Transverse colon (tissue), 4 donors: ENCODE measurements around the gene MATR3. TPM values are rescaled to one million over a fixed set of nuclear protein-coding genes. Genes with fewer than 3 reads are reported as not detected.
"Not testable (repeated sequence)": the region's sequence is repeated elsewhere in the genome, so short reads cannot be mapped to it uniquely, and the experiment has no call there.

ENCODE experiments used
- DNase-seq: peaks from one replicate; pipeline ENCODE4 v3.0.0-alpha.2; 2019
- H3K27ac ChIP-seq, 4 donors: fragments of 200-600 bp; sonication (generic); 2 replicates each; pipeline ENCODE4 v1.5.1; 2016 to 2018; ENCODE audit warnings: inconsistent platforms in 4 of 4
- H3K27me3 ChIP-seq: fragments of 200-600 bp; sonication (generic); 2 replicates; pipeline ENCODE4 v1.5.1; 2017; ENCODE audit warnings: inconsistent platforms
- H3K36me3 ChIP-seq, 4 donors: fragments of 200-600 bp; sonication (generic); 2 replicates each; pipeline ENCODE4 v1.5.1; 2017 to 2019; ENCODE audit warnings: inconsistent platforms in 4 of 4
- H3K4me1 ChIP-seq, 4 donors: fragments of 200-600 bp; sonication (generic); 2 replicates each; pipeline ENCODE4 v1.5.1; 2017 to 2020; ENCODE audit warnings: inconsistent platforms in 4 of 4
- H3K4me3 ChIP-seq, 4 donors: fragments of 200-600 bp; sonication (generic); 1 replicate in 1 of 4; 2 replicates in 3 of 4; pipeline versions ENCODE4 v1.5.1 to v1.6.1; 2017 to 2019; ENCODE audit warnings: inconsistent platforms in 4 of 4
- H3K9me3 ChIP-seq, 2 donors: fragments of 200-600 bp; sonication (generic); 2 replicates each; pipeline ENCODE4 v1.5.1; 2017 to 2019; ENCODE audit warnings: inconsistent platforms in 2 of 2
- EP300 ChIP-seq: sonication (generic); formaldehyde crosslinking; IDR thresholded peaks from one replicate; pipeline ENCODE4 v1.6.1; 2017; ENCODE audit warnings: antibody characterized with exemption, low read depth
- POLR2A ChIP-seq: fragments of 450-650 bp; IDR thresholded peaks from one replicate; pipeline ENCODE4 v1.6.1; 2016; ENCODE audit warnings: antibody characterized with exemption, mild to moderate bottlenecking, moderate library complexity
- POLR2AphosphoS5 ChIP-seq, 3 donors: sonication (generic); formaldehyde crosslinking; IDR thresholded peaks; one replicate each; pipeline ENCODE4 v1.6.1; 2016; ENCODE audit warnings: antibody characterized with exemption in 3 of 3
- WGBS, 2 donors: methylation state at CpG; one replicate each; pipeline ENCODE4 v1.1.5; 2018; ENCODE audit warnings: low coverage in 1 of 2; 5-methylcytosine and 5-hydroxymethylcytosine counted together
- in situ Hi-C, 4 donors: fragments of 200-750 bp; cut with MboI; loops; one replicate each; pipeline versions ENCODE4 v1.15.0 to v1.15.1; 2017; ENCODE audit warnings: low sequenced_read_pairs in 3 of 4, low pct_ligation_motif_present in 1 of 4, low pct_unique_long_range_greater_than_20kb in 1 of 4
- intact Hi-C: fragments of 100-400 bp; cut with DNase I; formaldehyde crosslinking; loops from one replicate; pipeline ENCODE4 v1.15.1; 2023; ENCODE audit warnings: low total_unique reads
- total RNA-seq, 4 donors: library from RNA; depleted of rRNA; stranded (reverse); fragments of >200 nt; gene quantifications; one replicate each; pipeline ENCODE4 v1.1.0, GENCODE V29; 2016
- TF ChIP-seq, protein P1 (sequence below), 5 experiments: fragments of 200-600 bp in 3 of 5; fragments of 450-650 bp in 2 of 5; sonication (generic) in 3 of 5; IDR thresholded peaks; 1 replicate in 2 of 5; 2 replicates in 3 of 5; pipeline ENCODE4 v1.5.1; 2016 to 2017; ENCODE audit warnings: antibody characterized with exemption in 5 of 5, inconsistent platforms in 3 of 5, mild to moderate bottlenecking in 2 of 5, moderate library complexity in 1 of 5

The MATR3 gene
- total RNA-seq, 4 donors from 2014 or later, result 97.3 to 190 (median 134) TPM

DNA sequence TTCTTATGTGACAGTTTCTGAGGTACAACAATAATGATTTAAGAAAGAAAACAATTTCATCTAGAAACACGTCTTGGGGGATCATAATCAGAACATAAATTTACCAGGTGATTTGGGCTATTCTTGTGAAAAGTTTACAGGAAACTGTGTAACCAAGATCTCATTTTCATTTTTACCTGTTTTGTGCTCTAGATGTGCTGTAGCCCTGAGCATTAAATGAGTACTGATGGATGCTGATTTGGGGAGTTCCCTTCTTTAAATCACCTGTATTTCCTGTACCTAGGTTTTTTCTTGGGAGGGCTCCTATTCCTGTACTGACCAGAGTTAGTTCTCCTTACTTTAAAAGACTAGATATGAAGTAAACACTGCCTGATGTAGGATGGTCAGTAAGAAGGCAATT lies 12.7 kb downstream of the MATR3 start:
- in situ Hi-C loops (no loop called here), intact Hi-C loops (no loop called here)
- peaks cover 11 to 100% (median 56%) of the 10 kb centered on the region in 4 donors for H3K4me1 ChIP-seq

GRCh38 chr5:139306628-139307379 lies 13.3 kb downstream of the MATR3 start:
- 56 to 57% methylated on average over 3 of the region's 3 CpGs for WGBS, 2 donors
- intact Hi-C loops, result no loop called here

More for the DNA sequence above, 12.7 kb downstream of the MATR3 start:
- no peak for DNase-seq
- Histone ChIP-seq H3K4me3 (no peak overlapping the region), H3K9me3 (no peaks in the 10 kb centered on the region), H3K27me3 (no peaks in the 10 kb centered on the region), H3K27ac (no peak overlapping the region), H3K36me3 (no peaks in the 10 kb centered on the region)
- TF ChIP-seq POLR2A, result no peak
- no peak for TF ChIP-seq EP300
- TF ChIP-seq POLR2AphosphoS5 (IDR thresholded peaks at IDR 0.05), result no peak
- WGBS, 2 donors, result 7 to 24% methylated on average over 1 of the region's 1 CpG

GRCh38 chr5:139308797-139309196 lies 15.3 kb downstream of the MATR3 start:
- TF ChIP-seq EP300, result no peak
- TF ChIP-seq POLR2AphosphoS5 (IDR thresholded peaks at IDR 0.05), result no peak
- TF ChIP-seq, protein P1, sequence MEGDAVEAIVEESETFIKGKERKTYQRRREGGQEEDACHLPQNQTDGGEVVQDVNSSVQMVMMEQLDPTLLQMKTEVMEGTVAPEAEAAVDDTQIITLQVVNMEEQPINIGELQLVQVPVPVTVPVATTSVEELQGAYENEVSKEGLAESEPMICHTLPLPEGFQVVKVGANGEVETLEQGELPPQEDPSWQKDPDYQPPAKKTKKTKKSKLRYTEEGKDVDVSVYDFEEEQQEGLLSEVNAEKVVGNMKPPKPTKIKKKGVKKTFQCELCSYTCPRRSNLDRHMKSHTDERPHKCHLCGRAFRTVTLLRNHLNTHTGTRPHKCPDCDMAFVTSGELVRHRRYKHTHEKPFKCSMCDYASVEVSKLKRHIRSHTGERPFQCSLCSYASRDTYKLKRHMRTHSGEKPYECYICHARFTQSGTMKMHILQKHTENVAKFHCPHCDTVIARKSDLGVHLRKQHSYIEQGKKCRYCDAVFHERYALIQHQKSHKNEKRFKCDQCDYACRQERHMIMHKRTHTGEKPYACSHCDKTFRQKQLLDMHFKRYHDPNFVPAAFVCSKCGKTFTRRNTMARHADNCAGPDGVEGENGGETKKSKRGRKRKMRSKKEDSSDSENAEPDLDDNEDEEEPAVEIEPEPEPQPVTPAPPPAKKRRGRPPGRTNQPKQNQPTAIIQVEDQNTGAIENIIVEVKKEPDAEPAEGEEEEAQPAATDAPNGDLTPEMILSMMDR (IDR thresholded peaks at IDR 0.05), result no peak
- TF ChIP-seq POLR2A, result no peak
- H3K27ac ChIP-seq, result no peak overlapping the region
- H3K36me3 ChIP-seq, result no peaks in the 10 kb centered on the region
- in situ Hi-C loops, result no loop called here
- H3K9me3 ChIP-seq, result no peaks in the 10 kb centered on the region
- H3K4me1 ChIP-seq, result peaks cover 11 to 98% (median 52%) of the 10 kb centered on the region in 4 donors
- no peak overlapping the region for H3K4me3 ChIP-seq
- intact Hi-C loops, result no loop called here
- DNase-seq, result no peak
- H3K27me3 ChIP-seq, result no peaks in the 10 kb centered on the region

More at GRCh38 chr5:139306628-139307379, 13.3 kb downstream of the MATR3 start:
- DNase-seq, result no peak
- no peaks in the 10 kb centered on the region for H3K36me3 ChIP-seq
- H3K9me3 ChIP-seq, result no peaks in the 10 kb centered on the region
- no peak overlapping the region for H3K4me3 ChIP-seq
- TF ChIP-seq, protein P1 (IDR thresholded peaks at IDR 0.05), result no peak
- TF ChIP-seq POLR2AphosphoS5 (IDR thresholded peaks at IDR 0.05) (no peak), POLR2A (no peak), EP300 (no peak)
- in situ Hi-C loops, result no loop called here
- peaks cover 11 to 98% (median 55%) of the 10 kb centered on the region in 4 donors for H3K4me1 ChIP-seq
- no peak overlapping the region for H3K27ac ChIP-seq
- no peaks in the 10 kb centered on the region for H3K27me3 ChIP-seq

DNA sequence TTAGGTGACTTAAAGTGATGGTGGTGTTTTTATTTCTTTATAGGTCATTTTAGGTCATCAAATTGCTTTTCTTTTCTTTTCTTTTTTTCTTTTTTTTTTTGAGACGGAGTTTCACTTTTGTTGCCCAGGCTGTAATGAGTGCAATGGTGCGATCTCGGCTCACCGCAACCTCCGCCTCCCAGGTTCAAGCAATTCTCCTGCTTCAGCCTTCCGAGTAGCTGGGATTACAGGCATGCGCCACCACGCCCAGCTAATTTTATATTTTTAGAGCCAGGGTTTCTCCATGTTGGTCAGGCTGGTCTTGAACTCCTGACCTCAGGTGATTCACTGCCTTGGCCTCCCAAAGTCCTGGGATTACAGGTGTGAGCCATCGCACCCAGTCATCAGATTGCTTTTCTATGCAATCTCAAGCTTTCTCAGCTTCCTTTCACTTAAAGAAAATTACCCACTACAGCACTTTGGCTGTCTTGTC lies 17.2 kb downstream of the MATR3 start:
- intact Hi-C loops, in situ Hi-C loops, H3K4me3 ChIP-seq, H3K9me3 ChIP-seq, H3K27me3 ChIP-seq, H3K36me3 ChIP-seq: not testable (repeated sequence)
- peak; percentile 29 for DNase-seq
- WGBS, 2 donors, result 71 to 82% methylated on average over 1 to 9 of the region's 9 CpGs
- Histone ChIP-seq H3K4me1 (peaks cover 0 to 91% (median 40%) of the 10 kb centered on the region in 4 donors), H3K27ac (peak overlapping the region in 1 of 4 donors; percentile 15)

GRCh38 chr5:139312075-139312474 lies 18.5 kb downstream of the MATR3 start:
- TF ChIP-seq POLR2A (no peak), POLR2AphosphoS5 (IDR thresholded peaks at IDR 0.05) (no peak), EP300 (no peak)
- TF ChIP-seq, protein P1 (IDR thresholded peaks at IDR 0.05), result no peak
- no peaks in the 10 kb centered on the region for H3K27me3 ChIP-seq
- intact Hi-C loops, result no loop called here
- DNase-seq, result no peak
- H3K9me3 ChIP-seq, result no peaks in the 10 kb centered on the region
- 82 to 84% methylated on average over 6 to 9 of the region's 9 CpGs for whole genome bisulfite sequencing, 2 donors
- no peak overlapping the region for H3K27ac ChIP-seq
- H3K4me3 ChIP-seq, result no peak overlapping the region
- in situ Hi-C loops, result no loop called here
- H3K36me3 ChIP-seq, result peaks cover 0 to 21% (median 5%) of the 10 kb centered on the region in 4 donors
- peaks cover 0 to 78% (median 37%) of the 10 kb centered on the region in 4 donors for H3K4me1 ChIP-seq
